ENCODE data around the gene CCDC110. TPM values are rescaled to one million over a fixed set of nuclear protein-coding genes. Genes with fewer than 3 reads are reported as not detected.

CCDC110 gene
- total RNA-seq, 3 donors from 2014 or later (not counting 1 experiment from before 2014, with no cell fraction given): not detected

- H3K4me1 ChIP-seq (ENCODE audit: control insufficient read depth, insufficient read depth, low read length): no peaks in the 10 kb centered on the region
- Mint-ChIP-seq H3K9me3 (no peaks in the 10 kb centered on the region), H3K4me3 (no peak overlapping the region), H3K4me1 (no peaks in the 10 kb centered on the region), H3K27ac (no peak overlapping the region), H3K27me3 (ENCODE audit: low read depth in 2 of 2) (peaks cover 7 to 9% of the 10 kb centered on the region in 2 donors), H3K36me3 (peaks cover 9% of the 10 kb centered on the region)
- H3K36me3 ChIP-seq (ENCODE audit: control insufficient read depth, insufficient read depth, low read length): no peaks in the 10 kb centered on the region
- intact Hi-C loops (cut with micrococcal nuclease): no loop called here
- H3K9me3 ChIP-seq (ENCODE audit: control insufficient read depth, insufficient read depth, low read length): no peaks in the 10 kb centered on the region
- TF ChIP-seq CTCF (IDR thresholded peaks at IDR 0.05): no peak
- H3K27ac ChIP-seq (ENCODE audit: low read length): no peak overlapping the region
- no peak overlapping the region for H3K4me3 ChIP-seq (ENCODE audit: low read length)
- no peak for ATAC-seq
- WGBS (ENCODE audit: insufficient coverage): 85% methylated on average over 11 of the region's 11 CpGs
- DNase-seq: no peak
- peaks cover 5% of the 10 kb centered on the region for H3K27me3 ChIP-seq (ENCODE audit: control insufficient read depth, insufficient read depth, low read length)
Observed at GRCh38 chr4:185502386-185502785, 30.9 kb upstream of the CCDC110 start.

GRCh38 chr4:185500576-185500975, 29.0 kb upstream of the CCDC110 start:
- peaks cover 5% of the 10 kb centered on the region for H3K27me3 ChIP-seq (ENCODE audit: control insufficient read depth, insufficient read depth, low read length)
- no peak for DNase-seq
- intact Hi-C loops (cut with micrococcal nuclease): no loop called here
- H3K4me3 ChIP-seq (ENCODE audit: low read length): no peak overlapping the region
- H3K4me3 Mint-ChIP-seq: no peak overlapping the region
- H3K9me3 Mint-ChIP-seq: no peaks in the 10 kb centered on the region
- H3K4me1 Mint-ChIP-seq: no peaks in the 10 kb centered on the region
- no peaks in the 10 kb centered on the region for H3K9me3 ChIP-seq (ENCODE audit: control insufficient read depth, insufficient read depth, low read length)
- H3K27me3 Mint-ChIP-seq (ENCODE audit: low read depth in 2 of 2): peaks cover 7 to 12% of the 10 kb centered on the region in 2 donors
- peaks cover 9% of the 10 kb centered on the region for H3K36me3 Mint-ChIP-seq
- TF ChIP-seq CTCF (IDR thresholded peaks at IDR 0.05): no peak
- H3K27ac Mint-ChIP-seq: no peak overlapping the region
- no peak overlapping the region for H3K27ac ChIP-seq (ENCODE audit: low read length)
- H3K4me1 ChIP-seq (ENCODE audit: control insufficient read depth, insufficient read depth, low read length): no peaks in the 10 kb centered on the region
- no peaks in the 10 kb centered on the region for H3K36me3 ChIP-seq (ENCODE audit: control insufficient read depth, insufficient read depth, low read length)
- WGBS (ENCODE audit: insufficient coverage): 71% methylated on average over 1 of the region's 1 CpG
- ATAC-seq: no peak

GRCh38 chr4:185500035-185500434, 28.5 kb upstream of the CCDC110 start:
- no peaks in the 10 kb centered on the region for H3K4me1 Mint-ChIP-seq
- H3K4me3 Mint-ChIP-seq: no peak overlapping the region
- peaks cover 9% of the 10 kb centered on the region for H3K36me3 Mint-ChIP-seq
- H3K27ac ChIP-seq (ENCODE audit: low read length): no peak overlapping the region
- ATAC-seq (no peak), DNase-seq (no peak)
- no peaks in the 10 kb centered on the region for H3K36me3 ChIP-seq (ENCODE audit: control insufficient read depth, insufficient read depth, low read length)
- no peaks in the 10 kb centered on the region for H3K4me1 ChIP-seq (ENCODE audit: control insufficient read depth, insufficient read depth, low read length)
- intact Hi-C loops (cut with micrococcal nuclease): no loop called here
- 92% methylated on average over 9 of the region's 9 CpGs for WGBS (ENCODE audit: insufficient coverage)
- H3K9me3 Mint-ChIP-seq: no peaks in the 10 kb centered on the region
- H3K27me3 Mint-ChIP-seq (ENCODE audit: low read depth in 2 of 2): peaks cover 6 to 16% of the 10 kb centered on the region in 2 donors
- no peak for TF ChIP-seq CTCF (IDR thresholded peaks at IDR 0.05)
- H3K4me3 ChIP-seq (ENCODE audit: low read length): no peak overlapping the region
- H3K9me3 ChIP-seq (ENCODE audit: control insufficient read depth, insufficient read depth, low read length): no peaks in the 10 kb centered on the region
- H3K27me3 ChIP-seq (ENCODE audit: control insufficient read depth, insufficient read depth, low read length): peaks cover 5% of the 10 kb centered on the region
- H3K27ac Mint-ChIP-seq: no peak overlapping the region

- no peak overlapping the region for H3K27ac ChIP-seq (ENCODE audit: low read length)
- Mint-ChIP-seq H3K9me3 (peaks cover 12 to 17% of the 10 kb centered on the region in 2 donors), H3K27ac (no peak overlapping the region), H3K4me1 (no peaks in the 10 kb centered on the region), H3K36me3 (peaks cover 5% of the 10 kb centered on the region), H3K27me3 (ENCODE audit: low read depth in 2 of 2) (peaks cover 11 to 41% of the 10 kb centered on the region in 2 donors), H3K4me3 (no peak overlapping the region)
- H3K36me3 ChIP-seq (ENCODE audit: control insufficient read depth, insufficient read depth, low read length): no peaks in the 10 kb centered on the region
- WGBS (ENCODE audit: insufficient coverage): no CpG with 5 or more reads among the region's 2 CpGs
- no peak overlapping the region for H3K4me3 ChIP-seq (ENCODE audit: low read length)
- ATAC-seq: no peak
- H3K4me1 ChIP-seq (ENCODE audit: control insufficient read depth, insufficient read depth, low read length): no peaks in the 10 kb centered on the region
- intact Hi-C loops (cut with micrococcal nuclease): no loop called here
- no peak for DNase-seq
- TF ChIP-seq CTCF (IDR thresholded peaks at IDR 0.05): no peak
- H3K27me3 ChIP-seq (ENCODE audit: control insufficient read depth, insufficient read depth, low read length): no peaks in the 10 kb centered on the region
- H3K9me3 ChIP-seq (ENCODE audit: control insufficient read depth, insufficient read depth, low read length): no peaks in the 10 kb centered on the region
Observed at GRCh38 chr4:185488650-185489049, 17.1 kb upstream of the CCDC110 start.

All from natural killer cell (primary cell).